Astrocyte (in vitro differentiated cells and primary cell): ENCODE data around the gene PLXNA3. TPM values are rescaled to one million over a fixed set of nuclear protein-coding genes. Genes with fewer than 3 reads are reported as not detected.

Experiments used
- DNase-seq: peaks from one replicate; pipeline ENCODE4 v3.0.0-alpha.2; 2010; ENCODE audit warnings: low read depth
- FAIRE-seq: peaks from 2 replicates; lab custom pipeline; 2011; peaks lifted over from hg19 to GRCh38; lab: Jason Lieb, UNC
- H2AFZ ChIP-seq: 2 replicates; pipeline ENCODE4 v1.6.0; 2012; ENCODE audit warnings: low read depth, low read length, inconsistent platforms
- H3K27ac ChIP-seq: 2 replicates; pipeline ENCODE4 v1.5.1; 2011; ENCODE audit warnings: low read depth, low read length, inconsistent platforms
- H3K27me3 ChIP-seq: 2 replicates; pipeline ENCODE4 v1.6.0; 2011; ENCODE audit warnings: low read length, inconsistent platforms; ENCODE audit not compliant: insufficient read depth
- H3K36me3 ChIP-seq: 2 replicates; pipeline ENCODE4 v1.5.1; 2011; ENCODE audit warnings: low read length, inconsistent platforms; ENCODE audit not compliant: insufficient read depth
- H3K4me1 ChIP-seq: 2 replicates; pipeline ENCODE4 v1.5.1; 2011; ENCODE audit warnings: low read length, inconsistent platforms; ENCODE audit not compliant: insufficient read depth
- H3K4me2 ChIP-seq: 2 replicates; pipeline ENCODE4 v1.6.0; 2012; ENCODE audit warnings: low read length, inconsistent platforms
- H3K4me3 ChIP-seq: 2 replicates; pipeline ENCODE4 v1.5.1; 2011; ENCODE audit warnings: low read depth, mild to moderate bottlenecking, low read length, inconsistent platforms; ENCODE audit not compliant: insufficient read depth
- H3K79me2 ChIP-seq: 2 replicates; pipeline ENCODE4 v1.6.0; 2012; ENCODE audit warnings: mild to moderate bottlenecking, low read length, inconsistent platforms; ENCODE audit not compliant: insufficient read depth
- H3K9ac ChIP-seq: 2 replicates; pipeline ENCODE4 v1.6.0; 2012; ENCODE audit warnings: mild to moderate bottlenecking, low read length, inconsistent platforms
- H3K9me3 ChIP-seq: 2 replicates; pipeline ENCODE4 v1.5.1; 2012; ENCODE audit warnings: low read depth, mild to moderate bottlenecking, low read length, inconsistent platforms; ENCODE audit not compliant: insufficient read depth
- H4K20me1 ChIP-seq: 2 replicates; pipeline ENCODE4 v1.6.0; 2012; ENCODE audit warnings: low read length, inconsistent platforms; ENCODE audit not compliant: insufficient read depth
- H3K27ac Mint-ChIP-seq: one replicate; pipeline ENCODE4 v1.8.0; 2021; ENCODE audit warnings: mild to moderate bottlenecking, mixed read lengths; ENCODE audit not compliant: unreplicated experiment
- H3K27me3 Mint-ChIP-seq: one replicate; pipeline ENCODE4 v1.8.0; 2021; ENCODE audit warnings: low read depth, mixed read lengths; ENCODE audit not compliant: unreplicated experiment
- H3K36me3 Mint-ChIP-seq: one replicate; pipeline ENCODE4 v1.8.0; 2021; ENCODE audit warnings: low read depth, mixed read lengths; ENCODE audit not compliant: unreplicated experiment
- H3K4me1 Mint-ChIP-seq: one replicate; pipeline ENCODE4 v1.8.0; 2021; ENCODE audit warnings: low read depth, mixed read lengths; ENCODE audit not compliant: unreplicated experiment
- H3K4me3 Mint-ChIP-seq: one replicate; pipeline ENCODE4 v1.8.0; 2021; ENCODE audit warnings: mild to moderate bottlenecking, moderate library complexity, mixed read lengths; ENCODE audit not compliant: unreplicated experiment
- H3K9me3 Mint-ChIP-seq: one replicate; pipeline ENCODE4 v1.8.0; 2021; ENCODE audit warnings: mild to moderate bottlenecking, mixed read lengths; ENCODE audit not compliant: unreplicated experiment
- EZH2 ChIP-seq: IDR thresholded peaks from 2 replicates; pipeline ENCODE4 v1.6.1; 2012; ENCODE audit warnings: mild to moderate bottlenecking, low read length, inconsistent platforms; ENCODE audit not compliant: insufficient read depth
- total RNA-seq: library from RNA; stranded (reverse); gene quantifications from 2 replicates; pipeline ENCODE4 v1.2.1, GENCODE V29; 2021
- TF ChIP-seq, protein P1 (sequence below): IDR thresholded peaks from 2 replicates; pipeline ENCODE4 v1.5.1; 2011; ENCODE audit warnings: low read depth, mild to moderate bottlenecking, inconsistent platforms, low read length, moderate library complexity; ENCODE audit not compliant: insufficient read depth

PLXNA3 gene
- total RNA-seq, 1 donor from 2014 or later: 117 TPM

DNA sequence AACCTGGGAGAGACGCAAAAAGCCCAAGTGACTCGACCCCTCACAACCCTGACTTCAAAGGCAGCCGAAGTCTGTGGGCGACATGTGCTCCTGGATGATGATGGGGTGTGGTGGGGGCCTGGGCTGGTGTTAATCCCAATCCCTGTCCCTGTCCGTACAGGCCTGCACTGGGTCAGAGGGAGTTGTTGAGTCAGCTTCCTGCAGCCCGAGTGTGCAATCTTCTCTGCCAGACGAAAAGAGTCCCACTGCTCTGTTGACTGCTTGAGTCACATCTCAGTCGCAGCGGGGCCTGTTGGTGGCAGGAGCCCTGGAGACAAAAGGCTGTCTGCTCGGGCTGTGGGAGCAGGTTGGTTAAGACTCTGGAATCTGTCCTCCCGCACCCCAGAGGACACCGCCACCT is 47.7 kb downstream of the PLXNA3 start:
- Mint-ChIP-seq H3K9me3 (no peaks in the 10 kb centered on the region), H3K4me1 (peaks cover 10% of the 10 kb centered on the region), H3K27ac (peak overlapping the region; percentile 18), H3K27me3 (no peaks in the 10 kb centered on the region), H3K36me3 (peaks cover 4% of the 10 kb centered on the region), H3K4me3 (no peak overlapping the region)
- no peak overlapping the region for H2AFZ ChIP-seq
- no peak overlapping the region for H3K4me2 ChIP-seq
- H3K27ac ChIP-seq: peak overlapping the region; percentile 33
- H3K36me3 ChIP-seq: no peaks in the 10 kb centered on the region
- no peak for FAIRE-seq
- peaks cover 7% of the 10 kb centered on the region for H3K4me1 ChIP-seq
- H3K27me3 ChIP-seq: no peaks in the 10 kb centered on the region
- no peaks in the 10 kb centered on the region for H4K20me1 ChIP-seq
- no peaks in the 10 kb centered on the region for H3K9me3 ChIP-seq
- H3K4me3 ChIP-seq: no peak overlapping the region
- no peak for TF ChIP-seq EZH2
- TF ChIP-seq, protein P1, sequence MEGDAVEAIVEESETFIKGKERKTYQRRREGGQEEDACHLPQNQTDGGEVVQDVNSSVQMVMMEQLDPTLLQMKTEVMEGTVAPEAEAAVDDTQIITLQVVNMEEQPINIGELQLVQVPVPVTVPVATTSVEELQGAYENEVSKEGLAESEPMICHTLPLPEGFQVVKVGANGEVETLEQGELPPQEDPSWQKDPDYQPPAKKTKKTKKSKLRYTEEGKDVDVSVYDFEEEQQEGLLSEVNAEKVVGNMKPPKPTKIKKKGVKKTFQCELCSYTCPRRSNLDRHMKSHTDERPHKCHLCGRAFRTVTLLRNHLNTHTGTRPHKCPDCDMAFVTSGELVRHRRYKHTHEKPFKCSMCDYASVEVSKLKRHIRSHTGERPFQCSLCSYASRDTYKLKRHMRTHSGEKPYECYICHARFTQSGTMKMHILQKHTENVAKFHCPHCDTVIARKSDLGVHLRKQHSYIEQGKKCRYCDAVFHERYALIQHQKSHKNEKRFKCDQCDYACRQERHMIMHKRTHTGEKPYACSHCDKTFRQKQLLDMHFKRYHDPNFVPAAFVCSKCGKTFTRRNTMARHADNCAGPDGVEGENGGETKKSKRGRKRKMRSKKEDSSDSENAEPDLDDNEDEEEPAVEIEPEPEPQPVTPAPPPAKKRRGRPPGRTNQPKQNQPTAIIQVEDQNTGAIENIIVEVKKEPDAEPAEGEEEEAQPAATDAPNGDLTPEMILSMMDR: no peak
- no peaks in the 10 kb centered on the region for H3K79me2 ChIP-seq
- peak; percentile 19 for DNase-seq
- no peak overlapping the region for H3K9ac ChIP-seq

DNA sequence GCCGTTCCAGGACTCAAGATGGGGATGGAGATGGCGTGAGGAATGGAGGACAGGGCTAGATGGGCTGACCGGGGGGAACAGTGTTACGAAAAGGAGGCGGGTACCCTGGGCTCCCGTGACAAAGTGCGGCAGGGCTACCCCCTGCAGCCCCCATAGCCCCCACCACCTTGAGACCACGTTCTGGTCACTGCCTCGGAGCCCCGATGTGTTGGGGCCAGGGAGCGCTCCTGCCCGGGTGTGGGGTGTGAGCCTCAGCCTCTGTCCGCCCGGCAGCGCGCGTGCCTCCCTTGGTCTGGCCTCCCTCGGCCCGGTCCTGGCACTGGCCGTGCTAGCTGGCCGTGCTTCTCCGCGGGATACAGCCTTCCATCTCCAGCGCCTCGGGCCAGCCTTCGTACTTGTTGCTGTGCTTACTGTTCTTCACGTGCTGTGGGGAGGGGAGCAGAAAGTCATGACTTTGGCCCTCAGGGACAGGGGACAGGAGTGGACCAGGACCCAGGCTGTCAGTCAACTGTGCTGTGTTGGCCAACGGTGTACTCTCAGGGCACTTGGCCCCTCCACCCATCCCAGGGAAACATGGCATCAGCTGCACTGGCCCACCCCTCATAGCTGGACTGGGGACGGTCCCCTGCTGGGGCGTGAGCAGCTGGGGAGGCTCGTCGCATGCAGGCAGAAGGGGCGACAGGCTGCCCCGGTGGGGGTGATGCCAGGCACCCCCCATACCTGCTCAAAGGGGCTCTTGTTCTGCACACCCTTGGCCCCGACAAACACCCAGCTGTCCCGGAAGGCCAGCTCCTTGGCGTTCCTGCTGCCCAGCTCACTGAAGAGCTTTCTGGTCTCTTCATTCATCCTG is 48.6 kb downstream of the PLXNA3 start:
- peaks cover 7% of the 10 kb centered on the region for H3K4me1 ChIP-seq
- H3K4me3 ChIP-seq: no peak overlapping the region
- H4K20me1 ChIP-seq: no peaks in the 10 kb centered on the region
- H3K9ac ChIP-seq: no peak overlapping the region
- Mint-ChIP-seq H3K4me3 (no peak overlapping the region), H3K9me3 (no peaks in the 10 kb centered on the region), H3K36me3 (peaks cover 4% of the 10 kb centered on the region), H3K4me1 (peaks cover 10% of the 10 kb centered on the region), H3K27me3 (no peaks in the 10 kb centered on the region), H3K27ac (no peak overlapping the region)
- H3K79me2 ChIP-seq: no peaks in the 10 kb centered on the region
- no peak overlapping the region for H2AFZ ChIP-seq
- H3K27me3 ChIP-seq: no peaks in the 10 kb centered on the region
- FAIRE-seq (no peak), DNase-seq (no peak)
- H3K9me3 ChIP-seq: no peaks in the 10 kb centered on the region
- H3K27ac ChIP-seq: no peak overlapping the region
- no peak overlapping the region for H3K4me2 ChIP-seq
- TF ChIP-seq, protein P1: no peak
- TF ChIP-seq EZH2: no peak
- no peaks in the 10 kb centered on the region for H3K36me3 ChIP-seq
